ENCODE measurements around the gene LRRK1. TPM values are rescaled to one million over a fixed set of nuclear protein-coding genes. Genes with fewer than 3 reads are reported as not detected.

Gene LRRK1
- total and polyA plus RNA-seq, 2 of the 13 experiments (the other 11 are each of a cell fraction or from before 2014, with no cell fraction given): 0.13 to 1.2 TPM

DNA sequence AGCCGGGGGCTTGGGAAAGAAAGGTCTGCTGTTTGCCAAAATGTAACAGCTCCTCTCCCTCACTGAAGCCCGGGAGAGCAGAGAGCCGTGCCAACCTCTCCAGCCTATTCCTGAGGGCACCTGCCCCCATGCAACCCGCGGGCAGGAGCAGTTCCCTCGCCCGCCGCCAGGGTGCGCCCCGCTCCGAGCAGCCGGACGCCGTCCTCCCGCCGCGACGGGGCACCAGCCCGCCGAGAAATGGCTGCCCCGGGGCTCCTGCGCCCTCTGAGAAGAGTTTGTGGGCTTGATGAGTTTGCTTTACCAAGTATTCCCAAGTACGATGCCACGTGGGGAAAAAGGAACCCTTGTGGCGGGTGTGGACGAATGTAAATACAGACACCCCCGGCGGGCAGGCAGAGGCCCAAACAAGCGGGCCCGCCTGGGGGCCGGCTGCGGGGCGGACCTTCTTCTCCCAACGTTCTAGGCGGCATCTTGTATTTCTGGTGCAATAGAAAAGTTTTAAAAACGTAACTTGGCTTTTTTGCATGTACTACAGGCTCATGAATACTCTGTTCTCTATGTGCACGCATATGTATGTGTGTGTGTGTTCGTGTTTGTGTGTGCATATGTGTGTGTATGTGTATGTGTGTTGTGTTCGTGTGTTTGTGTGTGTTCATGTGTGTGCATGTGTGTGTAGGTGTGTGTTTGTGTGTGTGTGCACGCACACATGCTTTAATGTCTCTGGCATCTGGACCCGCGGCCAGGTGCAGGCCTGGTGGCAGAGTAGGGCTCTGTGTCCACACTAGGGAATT, 169.8 kb downstream of the LRRK1 start (continued):
- TF ChIP-seq, protein P1, sequence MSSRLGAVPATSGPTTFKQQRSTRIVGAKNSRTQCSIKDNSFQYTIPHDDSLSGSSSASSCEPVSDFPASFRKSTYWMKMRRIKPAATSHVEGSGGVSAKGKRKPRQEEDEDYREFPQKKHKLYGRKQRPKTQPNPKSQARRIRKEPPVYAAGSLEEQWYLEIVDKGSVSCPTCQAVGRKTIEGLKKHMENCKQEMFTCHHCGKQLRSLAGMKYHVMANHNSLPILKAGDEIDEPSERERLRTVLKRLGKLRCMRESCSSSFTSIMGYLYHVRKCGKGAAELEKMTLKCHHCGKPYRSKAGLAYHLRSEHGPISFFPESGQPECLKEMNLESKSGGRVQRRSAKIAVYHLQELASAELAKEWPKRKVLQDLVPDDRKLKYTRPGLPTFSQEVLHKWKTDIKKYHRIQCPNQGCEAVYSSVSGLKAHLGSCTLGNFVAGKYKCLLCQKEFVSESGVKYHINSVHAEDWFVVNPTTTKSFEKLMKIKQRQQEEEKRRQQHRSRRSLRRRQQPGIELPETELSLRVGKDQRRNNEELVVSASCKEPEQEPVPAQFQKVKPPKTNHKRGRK (CRISPR knock-in tag; IDR thresholded peaks at IDR 0.05): no peak
- peak; percentile 43; the same call in 1 of the 2 replicates for TF ChIP-seq SMC3 (IDR thresholded peaks at IDR 0.05; ENCODE audit: low read length)
- TF ChIP-seq, protein P2, sequence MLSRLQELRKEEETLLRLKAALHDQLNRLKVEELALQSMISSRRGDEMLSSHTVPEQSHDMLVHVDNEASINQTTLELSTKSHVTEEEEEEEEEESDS (CRISPR knock-in tag; IDR thresholded peaks at IDR 0.05; ENCODE audit: borderline replicate concordance): no peak
- TF ChIP-seq ZNF570 (CRISPR knock-in tag; IDR thresholded peaks at IDR 0.05; ENCODE audit: borderline replicate concordance): no peak
- TF ChIP-seq, protein P3, sequence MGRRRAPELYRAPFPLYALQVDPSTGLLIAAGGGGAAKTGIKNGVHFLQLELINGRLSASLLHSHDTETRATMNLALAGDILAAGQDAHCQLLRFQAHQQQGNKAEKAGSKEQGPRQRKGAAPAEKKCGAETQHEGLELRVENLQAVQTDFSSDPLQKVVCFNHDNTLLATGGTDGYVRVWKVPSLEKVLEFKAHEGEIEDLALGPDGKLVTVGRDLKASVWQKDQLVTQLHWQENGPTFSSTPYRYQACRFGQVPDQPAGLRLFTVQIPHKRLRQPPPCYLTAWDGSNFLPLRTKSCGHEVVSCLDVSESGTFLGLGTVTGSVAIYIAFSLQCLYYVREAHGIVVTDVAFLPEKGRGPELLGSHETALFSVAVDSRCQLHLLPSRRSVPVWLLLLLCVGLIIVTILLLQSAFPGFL (CRISPR knock-in tag; IDR thresholded peaks at IDR 0.05): no peak
- TF ChIP-seq ZNF296 (CRISPR knock-in tag; conservative IDR thresholded peaks at IDR 0.05): no peak
- no peak for TF ChIP-seq ZNF724P (CRISPR knock-in tag; IDR thresholded peaks at IDR 0.05; ENCODE audit: borderline replicate concordance)
- TF ChIP-seq YY1 (IDR thresholded peaks at IDR 0.05; ENCODE audit: insufficient read depth, insufficient replicate concordance, low read depth, low read length): peak; percentile 92
- TF ChIP-seq ZNF572 (CRISPR knock-in tag; IDR thresholded peaks at IDR 0.05): no peak
- peak; percentile 31; the same call in 1 of the 2 replicates for TF ChIP-seq GATAD1 (CRISPR knock-in tag; IDR thresholded peaks at IDR 0.05)
- peak; percentile 38; the same call in 1 of the 2 replicates for TF ChIP-seq MAF1 (CRISPR knock-in tag; IDR thresholded peaks at IDR 0.05; ENCODE audit: borderline replicate concordance)
- TF ChIP-seq, protein P4, sequence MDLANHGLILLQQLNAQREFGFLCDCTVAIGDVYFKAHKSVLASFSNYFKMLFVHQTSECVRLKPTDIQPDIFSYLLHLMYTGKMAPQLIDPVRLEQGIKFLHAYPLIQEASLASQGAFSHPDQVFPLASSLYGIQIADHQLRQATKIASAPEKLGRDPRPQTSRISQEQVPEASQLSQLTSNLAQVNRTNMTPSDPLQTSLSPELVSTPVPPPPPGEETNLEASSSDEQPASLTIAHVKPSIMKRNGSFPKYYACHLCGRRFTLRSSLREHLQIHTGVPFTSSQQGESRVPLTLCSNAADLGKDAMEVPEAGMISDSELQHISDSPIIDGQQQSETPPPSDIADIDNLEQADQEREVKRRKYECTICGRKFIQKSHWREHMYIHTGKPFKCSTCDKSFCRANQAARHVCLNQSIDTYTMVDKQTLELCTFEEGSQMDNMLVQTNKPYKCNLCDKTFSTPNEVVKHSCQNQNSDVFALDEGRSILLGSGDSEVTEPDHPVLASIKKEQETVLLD (CRISPR knock-in tag; IDR thresholded peaks at IDR 0.05; ENCODE audit: low read depth): no peak
- TF ChIP-seq YEATS2 (CRISPR knock-in tag; IDR thresholded peaks at IDR 0.05; ENCODE audit: borderline replicate concordance): no peak
- peak; percentile 29; the same call in 1 of the 2 replicates for TF ChIP-seq NCOA2 (CRISPR knock-in tag; IDR thresholded peaks at IDR 0.05)
- TF ChIP-seq SCMH1 (CRISPR knock-in tag; IDR thresholded peaks at IDR 0.05; ENCODE audit: borderline replicate concordance): no peak
- TF ChIP-seq, protein P5, sequence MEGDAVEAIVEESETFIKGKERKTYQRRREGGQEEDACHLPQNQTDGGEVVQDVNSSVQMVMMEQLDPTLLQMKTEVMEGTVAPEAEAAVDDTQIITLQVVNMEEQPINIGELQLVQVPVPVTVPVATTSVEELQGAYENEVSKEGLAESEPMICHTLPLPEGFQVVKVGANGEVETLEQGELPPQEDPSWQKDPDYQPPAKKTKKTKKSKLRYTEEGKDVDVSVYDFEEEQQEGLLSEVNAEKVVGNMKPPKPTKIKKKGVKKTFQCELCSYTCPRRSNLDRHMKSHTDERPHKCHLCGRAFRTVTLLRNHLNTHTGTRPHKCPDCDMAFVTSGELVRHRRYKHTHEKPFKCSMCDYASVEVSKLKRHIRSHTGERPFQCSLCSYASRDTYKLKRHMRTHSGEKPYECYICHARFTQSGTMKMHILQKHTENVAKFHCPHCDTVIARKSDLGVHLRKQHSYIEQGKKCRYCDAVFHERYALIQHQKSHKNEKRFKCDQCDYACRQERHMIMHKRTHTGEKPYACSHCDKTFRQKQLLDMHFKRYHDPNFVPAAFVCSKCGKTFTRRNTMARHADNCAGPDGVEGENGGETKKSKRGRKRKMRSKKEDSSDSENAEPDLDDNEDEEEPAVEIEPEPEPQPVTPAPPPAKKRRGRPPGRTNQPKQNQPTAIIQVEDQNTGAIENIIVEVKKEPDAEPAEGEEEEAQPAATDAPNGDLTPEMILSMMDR (CRISPR knock-in tag; IDR thresholded peaks at IDR 0.05): peak; percentile 90
- TF ChIP-seq HDAC6 (IDR thresholded peaks at IDR 0.05; ENCODE audit: low read depth, low read length): no peak
- no peak for TF ChIP-seq CCDC6 (CRISPR knock-in tag; IDR thresholded peaks at IDR 0.05)
- TF ChIP-seq, protein P6, sequence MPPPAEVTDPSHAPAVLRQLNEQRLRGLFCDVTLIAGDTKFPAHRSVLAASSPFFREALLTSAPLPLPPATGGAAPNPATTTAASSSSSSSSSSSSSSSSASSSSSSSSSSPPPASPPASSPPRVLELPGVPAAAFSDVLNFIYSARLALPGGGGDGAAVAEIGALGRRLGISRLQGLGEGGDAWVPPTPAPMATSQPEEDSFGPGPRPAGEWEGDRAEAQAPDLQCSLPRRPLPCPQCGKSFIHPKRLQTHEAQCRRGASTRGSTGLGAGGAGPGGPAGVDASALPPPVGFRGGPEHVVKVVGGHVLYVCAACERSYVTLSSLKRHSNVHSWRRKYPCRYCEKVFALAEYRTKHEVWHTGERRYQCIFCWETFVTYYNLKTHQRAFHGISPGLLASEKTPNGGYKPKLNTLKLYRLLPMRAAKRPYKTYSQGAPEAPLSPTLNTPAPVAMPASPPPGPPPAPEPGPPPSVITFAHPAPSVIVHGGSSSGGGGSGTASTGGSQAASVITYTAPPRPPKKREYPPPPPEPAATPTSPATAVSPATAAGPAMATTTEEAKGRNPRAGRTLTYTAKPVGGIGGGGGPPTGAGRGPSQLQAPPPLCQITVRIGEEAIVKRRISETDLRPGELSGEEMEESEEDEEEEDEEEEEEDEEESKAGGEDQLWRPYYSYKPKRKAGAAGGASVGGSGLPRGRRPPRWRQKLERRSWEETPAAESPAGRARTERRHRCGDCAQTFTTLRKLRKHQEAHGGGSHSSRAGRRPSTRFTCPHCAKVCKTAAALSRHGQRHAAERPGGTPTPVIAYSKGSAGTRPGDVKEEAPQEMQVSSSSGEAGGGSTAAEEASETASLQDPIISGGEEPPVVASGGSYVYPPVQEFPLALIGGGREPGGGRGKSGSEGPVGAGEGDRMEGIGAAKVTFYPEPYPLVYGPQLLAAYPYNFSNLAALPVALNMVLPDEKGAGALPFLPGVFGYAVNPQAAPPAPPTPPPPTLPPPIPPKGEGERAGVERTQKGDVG (CRISPR knock-in tag; IDR thresholded peaks at IDR 0.05; ENCODE audit: borderline replicate concordance): no peak
